Eye (tissue), 1 donor: ENCODE measurements around the gene SGO1.
A peak's percentile ranks its signal among the peaks of the same experiment; 100 is the strongest.

ENCODE experiments used
- DNase-seq: peaks from one replicate; pipeline ENCODE4 v3.0.0-alpha.2; 2015

The SGO1 gene

GRCh38 chr3:20154078-20154477 lies 31.9 kb downstream of the SGO1 start:
- DNase-seq = no peak

DNA sequence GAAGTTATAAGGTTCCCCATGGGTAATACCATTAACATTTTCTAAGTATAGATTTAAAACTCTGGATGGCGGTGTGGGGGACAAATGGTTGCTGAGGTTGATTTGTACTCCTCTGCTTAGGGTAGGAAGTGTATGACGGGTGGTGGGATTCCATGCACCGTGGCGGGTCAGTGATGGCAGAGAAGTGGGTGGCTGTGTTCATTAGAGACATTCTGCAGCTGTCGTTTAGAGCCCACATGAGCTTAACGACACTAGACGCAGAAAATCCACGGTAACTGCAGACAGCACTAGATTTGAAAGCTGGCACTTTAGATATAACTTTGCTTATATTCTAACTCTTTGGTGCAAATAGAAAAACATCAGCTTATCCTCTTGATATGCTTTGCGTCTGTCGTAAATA lies 37.5 kb downstream of the SGO1 start:
- no peak for DNase-seq

- no peak for DNase-seq
Measured at GRCh38 chr3:20147361-20147760, 38.6 kb downstream of the SGO1 start.

GRCh38 chr3:20146301-20146700 lies 39.7 kb downstream of the SGO1 start:
- no peak for DNase-seq

DNA sequence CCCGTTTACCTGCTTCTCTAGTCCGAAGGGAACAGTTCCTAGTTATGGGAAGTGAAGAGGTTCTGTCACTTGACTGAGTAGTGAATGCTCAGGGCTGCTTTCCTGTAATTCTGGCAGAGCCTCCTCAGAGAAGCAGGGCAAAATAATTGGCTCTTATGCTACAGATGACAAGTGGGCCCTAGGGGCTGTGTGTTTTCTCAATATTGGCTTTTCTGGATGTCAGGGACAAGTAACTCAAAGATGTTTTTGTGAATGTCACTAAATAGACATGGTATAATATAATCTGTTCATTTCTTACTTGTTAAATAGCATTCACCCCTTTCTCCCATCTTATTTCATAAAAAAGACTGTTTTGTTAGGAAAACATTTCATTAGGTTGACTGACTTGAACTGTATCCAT lies 40.1 kb downstream of the SGO1 start:
- DNase-seq = no peak

- no peak for DNase-seq
Measured at GRCh38 chr3:20143519-20143918, 42.5 kb downstream of the SGO1 start.

DNA sequence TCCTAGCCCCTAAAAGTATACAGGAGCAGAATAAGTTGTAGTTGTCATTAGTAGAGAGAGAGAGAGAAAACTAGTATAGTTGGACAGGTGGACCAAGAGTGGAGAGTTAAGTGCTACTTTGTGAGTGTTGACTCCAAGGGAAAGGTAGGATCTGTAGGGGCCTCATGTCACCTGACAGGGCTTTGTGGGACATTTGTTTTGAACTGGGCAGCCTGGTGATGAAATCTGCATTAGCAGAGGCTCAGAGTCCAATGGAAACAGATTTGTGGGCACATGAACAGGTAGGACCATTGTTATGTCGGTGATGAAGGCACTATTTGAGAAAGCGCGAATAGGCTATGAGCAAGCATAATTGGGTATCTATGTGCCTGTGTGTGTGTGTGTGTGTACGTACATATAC lies 43.5 kb downstream of the SGO1 start:
- DNase-seq = no peak

GRCh38 chr3:20141851-20142250 lies 44.2 kb downstream of the SGO1 start:
- DNase-seq = peak; percentile 93

- no peak for DNase-seq
Measured at GRCh38 chr3:20141316-20141715, 44.7 kb downstream of the SGO1 start.

DNA sequence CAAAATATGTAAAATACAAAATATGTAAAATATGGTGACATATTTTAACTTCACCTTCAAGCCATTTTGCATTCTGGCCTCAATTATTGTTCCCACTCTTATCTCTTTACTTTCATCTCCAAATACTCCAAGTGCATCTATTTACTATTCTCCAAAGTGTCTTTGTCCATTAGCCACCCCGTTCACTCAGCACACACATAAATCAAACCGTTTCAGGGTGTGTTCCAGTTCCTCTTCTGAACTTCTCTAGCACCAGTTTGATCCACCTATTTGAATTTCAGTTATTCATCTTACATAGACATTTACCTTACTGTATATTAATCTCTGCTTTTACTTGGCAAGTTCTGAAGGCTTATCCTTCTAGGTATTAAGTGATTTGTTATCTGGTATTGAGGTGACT lies 45.1 kb downstream of the SGO1 start:
- DNase-seq = no peak

- no peak for DNase-seq
Measured at GRCh38 chr3:20137647-20138046, 48.4 kb downstream of the SGO1 start.

- no peak for DNase-seq
Measured at GRCh38 chr3:20136231-20136630, 49.8 kb downstream of the SGO1 start.

DNA sequence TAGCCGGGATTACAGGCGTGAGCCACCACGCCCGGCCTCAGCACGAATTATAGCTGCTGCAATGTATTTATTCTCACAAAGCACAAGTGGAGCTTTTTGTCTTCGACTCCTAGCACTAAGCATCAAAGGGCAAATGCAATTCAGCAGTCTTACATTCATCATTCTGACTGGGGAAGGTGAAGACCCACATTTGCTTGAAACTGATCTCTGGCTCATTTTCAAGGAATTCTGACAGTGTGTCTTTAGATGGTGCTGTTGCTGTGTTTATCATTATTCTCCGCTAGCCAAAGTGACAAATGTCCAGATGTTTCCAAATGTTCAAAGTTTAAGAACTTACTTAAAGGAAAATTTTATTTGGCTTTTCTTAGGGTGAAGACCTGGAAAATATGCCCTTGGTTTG lies 55.9 kb downstream of the SGO1 start:
- no peak for DNase-seq

DNA sequence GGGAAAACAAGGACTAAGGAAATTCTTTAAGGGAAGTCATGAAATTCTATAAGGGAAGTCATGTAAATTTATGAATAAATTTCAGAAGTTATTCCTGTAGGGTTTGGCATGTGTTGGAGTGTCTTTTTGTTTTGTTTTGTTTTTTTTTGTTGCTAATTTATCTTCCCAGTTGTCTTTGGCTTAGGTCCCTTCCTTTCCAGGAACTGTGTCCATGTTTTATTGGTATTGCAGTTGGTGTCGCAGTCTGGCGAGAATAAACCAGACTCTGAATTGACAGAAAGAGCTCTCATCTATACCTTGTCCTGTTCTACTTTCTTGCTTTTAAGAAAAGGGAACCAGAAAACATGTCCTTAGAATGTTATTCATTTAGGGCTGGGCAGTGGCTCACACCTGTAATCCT lies 57.6 kb downstream of the SGO1 start:
- no peak for DNase-seq

GRCh38 chr3:20125897-20126296 lies 60.1 kb downstream of the SGO1 start:
- no peak for DNase-seq

DNA sequence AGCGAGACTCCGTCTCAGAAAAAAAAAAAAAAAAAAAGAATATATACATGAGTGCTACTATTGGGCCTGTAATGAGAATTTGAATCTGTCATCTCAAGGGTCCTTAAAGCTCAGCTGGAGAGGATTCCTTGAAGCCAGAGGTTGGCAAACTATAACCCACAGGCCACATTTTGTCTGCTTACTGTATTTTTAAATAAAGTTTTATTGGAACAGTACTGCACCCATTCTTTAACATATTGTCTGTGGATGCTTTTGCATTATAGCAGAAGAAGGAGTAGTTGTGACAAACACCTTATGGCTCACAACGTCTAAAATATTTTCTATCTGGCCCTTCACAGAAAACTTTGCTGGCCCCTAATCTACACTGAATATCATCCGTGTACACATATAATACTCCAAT lies 60.7 kb downstream of the SGO1 start:
- no peak for DNase-seq

DNA sequence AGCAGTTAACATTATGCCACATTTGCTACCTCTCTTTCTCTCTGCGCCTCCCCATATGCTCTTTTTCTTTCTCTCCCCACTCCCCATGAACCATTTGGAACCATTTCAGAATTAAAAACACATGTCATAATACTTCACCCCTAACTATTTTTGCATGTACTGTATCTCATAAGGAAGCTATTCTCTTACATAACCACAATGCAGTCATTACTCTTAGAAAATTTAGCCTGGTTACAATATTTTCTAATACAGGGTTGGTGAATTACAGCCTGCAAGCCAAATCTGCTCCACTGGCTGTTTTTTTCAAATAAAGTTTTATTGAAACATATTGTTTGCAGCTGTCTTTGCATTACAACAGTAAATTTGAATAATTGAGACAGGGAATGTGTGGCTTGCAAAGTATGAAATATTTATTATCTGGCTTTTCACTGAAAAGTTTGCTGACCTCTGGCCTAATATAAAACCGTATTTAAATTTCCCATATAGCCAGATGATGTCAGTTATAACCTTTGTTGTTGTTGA lies 62.8 kb downstream of the SGO1 start:
- no peak for DNase-seq

DNA sequence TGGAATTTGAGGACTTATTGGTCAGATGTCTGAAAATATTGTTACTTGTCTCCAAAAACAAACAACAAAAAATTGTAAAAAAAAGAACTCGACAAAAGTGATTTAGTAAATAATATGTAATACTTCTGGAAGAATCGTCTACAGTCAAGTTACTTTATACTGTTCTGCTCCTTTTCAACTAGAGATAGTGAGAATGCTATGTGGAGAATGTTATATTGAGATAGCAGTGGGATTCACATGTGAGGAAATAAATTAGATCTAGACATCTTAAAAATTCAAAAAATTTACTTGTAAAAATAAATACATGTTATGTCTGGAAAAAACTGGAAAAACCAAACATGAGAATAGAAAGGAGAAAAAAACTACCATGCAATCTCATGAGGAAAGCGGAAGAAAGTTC lies 64.9 kb downstream of the SGO1 start:
- no peak for DNase-seq
